IPS-20b (cell line): ENCODE measurements around the gene SRSF7.
"Not testable (repeated sequence)": the region's sequence is repeated elsewhere in the genome, so short reads cannot be mapped to it uniquely, and the experiment has no call there.

Experiments used
- H3K27ac ChIP-seq: one replicate; pipeline ENCODE4 v1.5.1; 2013; ENCODE audit warnings: low read length
- H3K27me3 ChIP-seq: 2 replicates; pipeline ENCODE4 v1.6.1; 2013; ENCODE audit warnings: mild to moderate bottlenecking, low read length, inconsistent platforms; ENCODE audit not compliant: insufficient read depth
- H3K36me3 ChIP-seq: 2 replicates; pipeline ENCODE4 v1.6.1; 2013; ENCODE audit warnings: low read depth, mild to moderate bottlenecking, inconsistent platforms, low read length, moderate library complexity; ENCODE audit not compliant: insufficient read depth
- H3K4me1 ChIP-seq: 2 replicates; pipeline ENCODE4 v1.6.1; 2013; ENCODE audit warnings: mild to moderate bottlenecking, control low read depth, inconsistent platforms, low read length, moderate library complexity; ENCODE audit not compliant: insufficient read depth
- H3K4me3 ChIP-seq: 2 replicates; pipeline ENCODE4 v1.5.1; 2013; ENCODE audit warnings: mild to moderate bottlenecking, low read length, inconsistent platforms
- H3K9ac ChIP-seq: 2 replicates; pipeline ENCODE4 v1.6.1; 2013; ENCODE audit warnings: low read depth, mild to moderate bottlenecking, inconsistent platforms, low read length, moderate library complexity
- H3K9me3 ChIP-seq: 2 replicates; pipeline ENCODE4 v1.6.1; 2013; ENCODE audit warnings: mild to moderate bottlenecking, low read depth, low read length, inconsistent platforms; ENCODE audit not compliant: insufficient read depth

SRSF7 gene

GRCh38 chr2:38778687-38779082 is 27.5 kb upstream of the SRSF7 start:
- no peak overlapping the region for H3K27ac ChIP-seq
- no peaks in the 10 kb centered on the region for H3K9me3 ChIP-seq
- peak overlapping the region; percentile 97 for H3K4me3 ChIP-seq
- H3K27me3 ChIP-seq = peaks cover 18% of the 10 kb centered on the region
- peak overlapping the region; percentile 95 for H3K9ac ChIP-seq
- H3K36me3 ChIP-seq = peaks cover 16% of the 10 kb centered on the region
- H3K4me1 ChIP-seq = no peaks in the 10 kb centered on the region

- no peak overlapping the region for H3K27ac ChIP-seq
These were observed 25.4 kb upstream of the SRSF7 start for GRCh38 chr2:38776531-38776930.

DNA sequence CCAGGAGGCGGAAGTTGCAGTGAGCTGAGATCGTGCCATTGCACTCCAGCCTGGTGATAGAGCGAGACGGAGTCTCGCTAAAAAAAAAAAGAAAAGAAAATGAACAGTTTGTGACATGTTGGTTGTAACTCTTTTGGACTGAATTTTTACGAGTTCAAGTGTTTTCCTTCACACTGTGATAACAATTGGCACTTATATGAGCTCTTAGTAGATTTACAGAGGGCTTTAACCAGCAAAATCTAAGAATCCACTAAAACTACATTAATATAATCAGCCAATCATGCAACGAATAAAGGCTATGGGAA is 24.7 kb upstream of the SRSF7 start:
- H3K4me1 ChIP-seq = no peaks in the 10 kb centered on the region
- H3K27ac ChIP-seq = no peak overlapping the region
- no peak overlapping the region for H3K4me3 ChIP-seq
- H3K36me3 ChIP-seq = 0 out of 2 replicates have a peak, but pooled peaks cover 1% of the 10 kb centered on the region
- H3K9me3 ChIP-seq = no peaks in the 10 kb centered on the region
- peaks cover 18% of the 10 kb centered on the region for H3K27me3 ChIP-seq
- no peak overlapping the region for H3K9ac ChIP-seq

More at GRCh38 chr2:38776531-38776930, 25.4 kb upstream of the SRSF7 start:
- peaks cover 18% of the 10 kb centered on the region for H3K27me3 ChIP-seq
- peaks cover 8% of the 10 kb centered on the region for H3K36me3 ChIP-seq
- H3K4me1 ChIP-seq = no peaks in the 10 kb centered on the region
- H3K9me3 ChIP-seq = no peaks in the 10 kb centered on the region
- H3K4me3 ChIP-seq = no peak overlapping the region
- H3K9ac ChIP-seq = no peak overlapping the region

- H3K4me3 ChIP-seq = no peak overlapping the region
- H3K27me3 ChIP-seq = peaks cover 18% of the 10 kb centered on the region
- no peaks in the 10 kb centered on the region for H3K9me3 ChIP-seq
- H3K27ac ChIP-seq = no peak overlapping the region
- H3K9ac ChIP-seq = no peak overlapping the region
- H3K36me3 ChIP-seq = no peaks in the 10 kb centered on the region
- H3K4me1 ChIP-seq = no peaks in the 10 kb centered on the region
These were observed 24.1 kb upstream of the SRSF7 start for GRCh38 chr2:38775097-38775920.

DNA sequence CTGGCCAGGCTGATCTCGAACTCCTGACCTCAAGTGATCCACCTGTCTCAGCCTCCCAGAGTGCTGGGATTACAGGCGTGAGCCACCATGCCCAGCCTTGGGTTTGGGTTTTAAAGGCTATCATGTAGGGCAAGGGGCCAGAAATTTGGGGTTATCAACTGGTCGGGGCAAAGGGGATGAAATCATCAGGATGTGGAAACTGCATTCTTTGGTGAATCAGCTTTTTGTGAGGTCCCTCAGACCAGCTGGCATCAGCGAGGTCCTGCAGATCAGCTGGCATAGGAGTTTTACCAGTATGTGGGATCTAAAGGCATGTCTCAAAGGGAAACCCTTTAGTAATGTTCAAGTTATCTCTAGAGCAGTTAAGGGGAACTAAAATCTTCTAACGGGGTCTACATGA is 20.5 kb upstream of the SRSF7 start:
- H3K4me1 ChIP-seq = no peaks in the 10 kb centered on the region
- H3K27me3 ChIP-seq = peaks cover 10% of the 10 kb centered on the region
- no peak overlapping the region for H3K27ac ChIP-seq

GRCh38 chr2:38765551-38765950 is 14.4 kb upstream of the SRSF7 start:
- H3K4me1 ChIP-seq = no peaks in the 10 kb centered on the region
- no peaks in the 10 kb centered on the region for H3K9me3 ChIP-seq
- no peak overlapping the region for H3K27ac ChIP-seq
- H3K36me3 ChIP-seq = no peaks in the 10 kb centered on the region
- no peak overlapping the region for H3K4me3 ChIP-seq
- no peaks in the 10 kb centered on the region for H3K27me3 ChIP-seq
- no peak overlapping the region for H3K9ac ChIP-seq

More for the DNA sequence above, 20.5 kb upstream of the SRSF7 start:
- H3K9ac ChIP-seq = no peak overlapping the region
- no peaks in the 10 kb centered on the region for H3K36me3 ChIP-seq
- no peak overlapping the region for H3K4me3 ChIP-seq
- no peaks in the 10 kb centered on the region for H3K9me3 ChIP-seq

DNA sequence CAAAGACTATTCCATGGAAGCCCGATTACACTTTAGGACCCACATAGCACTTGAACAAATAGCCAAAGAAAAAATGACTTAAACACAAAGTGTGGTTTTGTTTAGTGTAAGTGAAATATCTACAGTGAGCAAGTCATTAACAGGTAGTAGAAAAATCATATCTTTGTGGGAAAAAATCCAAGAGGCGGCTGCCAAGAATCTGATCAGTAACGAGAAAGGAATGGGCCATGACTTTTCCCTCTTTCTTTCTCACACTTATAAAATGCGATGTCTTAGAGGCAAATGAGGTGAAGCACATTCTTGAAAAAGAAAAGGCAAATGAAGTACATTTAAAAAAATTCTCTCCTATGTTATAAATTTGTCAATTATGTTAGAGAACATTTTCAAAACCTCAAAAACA is 14.0 kb upstream of the SRSF7 start:
- Histone ChIP-seq H3K9me3 (no peaks in the 10 kb centered on the region), H3K4me3 (no peak overlapping the region), H3K27ac (no peak overlapping the region), H3K27me3 (no peaks in the 10 kb centered on the region), H3K36me3 (no peaks in the 10 kb centered on the region), H3K9ac (no peak overlapping the region), H3K4me1 (no peaks in the 10 kb centered on the region)

- H3K27ac ChIP-seq = no peak overlapping the region
- no peaks in the 10 kb centered on the region for H3K27me3 ChIP-seq
- H3K4me3 ChIP-seq = no peak overlapping the region
- no peaks in the 10 kb centered on the region for H3K9me3 ChIP-seq
- no peaks in the 10 kb centered on the region for H3K4me1 ChIP-seq
- no peak overlapping the region for H3K9ac ChIP-seq
- no peaks in the 10 kb centered on the region for H3K36me3 ChIP-seq
These were observed 12.6 kb upstream of the SRSF7 start for GRCh38 chr2:38763728-38764127.

DNA sequence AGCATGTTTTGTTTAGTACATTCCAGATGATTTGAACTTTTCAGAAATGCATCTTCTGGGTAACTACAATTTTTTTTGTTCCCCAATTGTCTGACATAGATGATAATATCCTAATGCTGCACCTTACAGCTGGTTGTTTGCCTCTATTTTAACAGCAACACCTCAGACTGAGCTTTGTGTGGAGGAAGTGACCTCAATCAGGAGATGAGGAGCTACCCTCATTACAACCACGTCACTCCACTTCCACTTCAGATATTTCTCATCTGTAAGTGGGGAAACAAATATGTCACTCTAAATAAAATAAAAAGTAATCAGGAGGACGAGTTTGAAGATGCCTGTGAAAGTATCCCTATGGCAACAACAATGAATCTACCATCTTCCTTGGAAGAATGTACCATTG is 12.1 kb upstream of the SRSF7 start:
- no peak overlapping the region for H3K4me3 ChIP-seq
- no peak overlapping the region for H3K27ac ChIP-seq
- no peaks in the 10 kb centered on the region for H3K27me3 ChIP-seq

GRCh38 chr2:38755891-38756290 is 4.7 kb upstream of the SRSF7 start:
- H3K9ac ChIP-seq, H3K27ac ChIP-seq, H3K36me3 ChIP-seq, H3K4me1 ChIP-seq, H3K9me3 ChIP-seq, H3K27me3 ChIP-seq, H3K4me3 ChIP-seq: not testable (repeated sequence)

More for the DNA sequence above, 12.1 kb upstream of the SRSF7 start:
- Histone ChIP-seq H3K4me1 (no peaks in the 10 kb centered on the region), H3K9me3 (no peaks in the 10 kb centered on the region), H3K36me3 (no peaks in the 10 kb centered on the region), H3K9ac (no peak overlapping the region)

- Histone ChIP-seq H3K36me3 (peaks cover 11% of the 10 kb centered on the region), H3K4me1 (peaks cover 6% of the 10 kb centered on the region), H3K27me3 (no peaks in the 10 kb centered on the region), H3K4me3 (no peak overlapping the region), H3K9ac (no peak overlapping the region), H3K9me3 (no peaks in the 10 kb centered on the region), H3K27ac (no peak overlapping the region)
These were observed 3.3 kb upstream of the SRSF7 start for GRCh38 chr2:38754506-38754905.

DNA sequence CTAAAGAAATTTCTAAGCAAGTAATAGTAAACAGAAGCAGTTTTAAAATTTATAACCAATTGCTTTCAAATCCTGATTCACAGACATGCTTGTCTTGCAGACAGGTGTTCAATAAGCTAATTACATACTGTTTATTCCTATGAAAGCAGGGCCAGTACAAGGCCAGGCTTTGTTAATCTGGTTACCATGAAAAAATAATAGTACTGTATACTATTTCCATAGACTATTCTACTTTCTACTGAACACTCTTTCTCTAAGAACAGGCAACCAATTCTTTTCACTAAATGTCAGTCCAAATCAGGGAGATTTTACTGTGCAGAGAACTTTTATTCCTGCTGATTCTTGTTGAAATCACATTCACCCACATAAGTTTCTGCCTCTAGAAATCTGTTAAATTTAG is 2.9 kb upstream of the SRSF7 start:
- Histone ChIP-seq H3K27ac (no peak overlapping the region), H3K4me3 (no peak overlapping the region), H3K9me3 (no peaks in the 10 kb centered on the region), H3K27me3 (no peaks in the 10 kb centered on the region), H3K4me1 (peaks cover 6% of the 10 kb centered on the region), H3K36me3 (peaks cover 15% of the 10 kb centered on the region), H3K9ac (no peak overlapping the region)
